Neuronal stem cell (in vitro differentiated cells): Measurements from ENCODE around the gene FGF9.

Source experiments
- DNase-seq: peaks from one replicate; pipeline ENCODE4 v3.0.0-alpha.2; 2013; ENCODE audit warnings: low spot score
- H2AFZ ChIP-seq: one replicate; pipeline ENCODE4 v1.6.1; 2013; ENCODE audit warnings: mild to moderate bottlenecking, low read length, inconsistent platforms
- H2AK5ac ChIP-seq: 2 replicates; pipeline ENCODE4 v1.6.1; 2013; ENCODE audit warnings: low read depth, mild to moderate bottlenecking, inconsistent platforms, low read length, moderate library complexity, mixed read lengths
- H2BK120ac ChIP-seq: 2 replicates; pipeline ENCODE4 v1.6.1; 2013; ENCODE audit warnings: low read depth, mild to moderate bottlenecking, inconsistent platforms, low read length, moderate library complexity, mixed read lengths
- H2BK12ac ChIP-seq: one replicate; pipeline ENCODE4 v1.6.1; 2013; ENCODE audit warnings: low read length, inconsistent platforms
- H2BK15ac ChIP-seq: 2 replicates; pipeline ENCODE4 v1.6.1; 2013; ENCODE audit warnings: mild to moderate bottlenecking, low read length, inconsistent platforms, mixed read lengths
- H2BK5ac ChIP-seq: one replicate; pipeline ENCODE4 v1.6.1; 2013; ENCODE audit warnings: inconsistent platforms, mild to moderate bottlenecking, low read length, moderate library complexity
- H3K14ac ChIP-seq: one replicate; pipeline ENCODE4 v1.6.1; 2013; ENCODE audit warnings: low read length, inconsistent platforms
- H3K18ac ChIP-seq: 2 replicates; pipeline ENCODE4 v1.6.1; 2013; ENCODE audit warnings: low read length, inconsistent platforms
- H3K23ac ChIP-seq: 2 replicates; pipeline ENCODE4 v1.6.1; 2013; ENCODE audit warnings: low read depth, mild to moderate bottlenecking, mixed read lengths, low read length, inconsistent platforms; ENCODE audit not compliant: poor library complexity
- H3K27ac ChIP-seq: replicated peaks from 3 replicates; pipeline ENCODE4 v1.5.1; 2013; ENCODE audit warnings: low read length, inconsistent platforms
- H3K27me3 ChIP-seq, 3 experiments: 2 replicates each; pipeline ENCODE4 v1.6.1; 2013; ENCODE audit warnings: low read length in 3 of 3, mild to moderate bottlenecking in 2 of 3, inconsistent platforms in 1 of 3, low read depth in 1 of 3, mixed read lengths in 1 of 3, moderate library complexity in 1 of 3; ENCODE audit not compliant: control insufficient read depth in 3 of 3, insufficient read depth in 3 of 3
- H3K36me3 ChIP-seq, 2 donors: replicated peaks in 1 of 2; 2 replicates each; pipeline ENCODE4 v1.6.1; 2013; ENCODE audit warnings: low read length in 2 of 2; ENCODE audit not compliant: control insufficient read depth in 2 of 2, insufficient read depth in 2 of 2
- H3K4ac ChIP-seq: 2 replicates; pipeline ENCODE4 v1.6.1; 2013; ENCODE audit warnings: inconsistent platforms, mild to moderate bottlenecking, low read length, moderate library complexity
- H3K4me1 ChIP-seq, 2 donors: 1 replicate in 1 of 2; 2 replicates in 1 of 2; pipeline ENCODE4 v1.6.1; 2013; ENCODE audit warnings: low read length in 2 of 2, low read depth in 1 of 2; ENCODE audit not compliant: control insufficient read depth in 2 of 2, insufficient read depth in 1 of 2
- H3K4me2 ChIP-seq: one replicate; pipeline ENCODE4 v1.6.1; 2013; ENCODE audit warnings: mild to moderate bottlenecking, low read length, inconsistent platforms; ENCODE audit not compliant: insufficient read depth, poor library complexity, severe bottlenecking
- H3K4me3 ChIP-seq, 2 donors: 2 replicates each; pipeline ENCODE4 v1.5.1; 2013; ENCODE audit warnings: low read length in 2 of 2, mild to moderate bottlenecking in 2 of 2, inconsistent platforms in 1 of 2, moderate library complexity in 1 of 2
- H3K79me1 ChIP-seq: one replicate; pipeline ENCODE4 v1.6.1; 2013; ENCODE audit warnings: low read depth, mild to moderate bottlenecking, inconsistent platforms, low read length, moderate library complexity
- H3K9ac ChIP-seq: one replicate; pipeline ENCODE4 v1.6.1; 2013; ENCODE audit warnings: mild to moderate bottlenecking, low read depth, low read length, inconsistent platforms; ENCODE audit not compliant: poor library complexity
- H3K9me3 ChIP-seq, 2 donors: replicated peaks in 1 of 2; 2 replicates each; pipeline versions ENCODE3 to v1.6.1; 2013; ENCODE audit warnings: low read length in 2 of 2, mild to moderate bottlenecking in 2 of 2, inconsistent platforms in 1 of 2, low read depth in 1 of 2, mixed read lengths in 1 of 2, moderate library complexity in 1 of 2; ENCODE audit not compliant: control insufficient read depth in 2 of 2, insufficient read depth in 1 of 2
- H4K8ac ChIP-seq: one replicate; pipeline ENCODE4 v1.6.1; 2013; ENCODE audit warnings: low read depth, mild to moderate bottlenecking, inconsistent platforms, low read length, moderate library complexity
- H4K91ac ChIP-seq: one replicate; pipeline ENCODE4 v1.6.1; 2013; ENCODE audit warnings: low read length, low read depth, mild to moderate bottlenecking, inconsistent platforms; ENCODE audit not compliant: poor library complexity
- WGBS, 2 donors: extraction: QIAGEN DNeasy Blood & Tissue Kit; methylation state at CpG; one replicate each; pipeline ENCODE4 v1.1.7; 2013; ENCODE audit warnings: missing lambda C conversion rate in 2 of 2, mixed read lengths in 1 of 2; ENCODE audit not compliant: insufficient read length in 2 of 2, insufficient replicate concordance in 1 of 2; ENCODE audit errors: extremely low coverage in 2 of 2; 5-methylcytosine and 5-hydroxymethylcytosine counted together

FGF9 gene

DNA sequence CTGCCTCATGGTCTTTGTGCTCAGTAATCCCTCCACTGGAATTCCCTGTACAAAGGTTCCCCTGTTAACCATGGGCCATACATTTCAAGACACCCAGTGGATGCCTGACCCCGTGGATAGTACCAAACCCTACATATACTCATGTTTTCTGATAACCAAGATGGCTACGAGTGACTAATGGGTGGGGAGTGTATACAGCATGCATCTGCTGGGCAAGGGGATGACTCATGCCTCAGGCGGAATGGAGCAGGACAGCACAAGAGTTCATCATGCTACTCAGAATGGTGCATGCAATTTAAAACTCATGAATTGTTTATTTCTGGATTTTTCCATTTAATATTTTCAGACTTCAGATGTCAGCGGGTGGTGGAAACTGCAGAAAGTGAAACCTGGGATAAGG, 13.3 kb upstream of the FGF9 start:
- DNase-seq: no peak
- Histone ChIP-seq H3K18ac (no peak overlapping the region), H2AK5ac (no peak overlapping the region), H3K23ac (no peak overlapping the region), H3K27ac (no peak overlapping the region), H2BK12ac (no peak overlapping the region), H3K4me2 (no peak overlapping the region), H3K4me3 (no peak overlapping the region), H3K9ac (no peak overlapping the region), H3K14ac (no peak overlapping the region), H3K4me1 (no peaks in the 10 kb centered on the region), H3K4ac (no peak overlapping the region), H2BK120ac (no peak overlapping the region), H4K91ac (no peak overlapping the region), H4K8ac (no peak overlapping the region), H2BK15ac (no peak overlapping the region), H3K79me1 (peaks cover 2% of the 10 kb centered on the region), H3K27me3 (no peaks in the 10 kb centered on the region), H3K36me3 (no peaks in the 10 kb centered on the region), H2AFZ (no peak overlapping the region), H2BK5ac (no peak overlapping the region), H3K9me3 (peaks cover 10 to 14% of the 10 kb centered on the region in 2 donors)
- WGBS, 2 donors: no CpG with 5 or more reads among the region's 4 CpGs

DNA sequence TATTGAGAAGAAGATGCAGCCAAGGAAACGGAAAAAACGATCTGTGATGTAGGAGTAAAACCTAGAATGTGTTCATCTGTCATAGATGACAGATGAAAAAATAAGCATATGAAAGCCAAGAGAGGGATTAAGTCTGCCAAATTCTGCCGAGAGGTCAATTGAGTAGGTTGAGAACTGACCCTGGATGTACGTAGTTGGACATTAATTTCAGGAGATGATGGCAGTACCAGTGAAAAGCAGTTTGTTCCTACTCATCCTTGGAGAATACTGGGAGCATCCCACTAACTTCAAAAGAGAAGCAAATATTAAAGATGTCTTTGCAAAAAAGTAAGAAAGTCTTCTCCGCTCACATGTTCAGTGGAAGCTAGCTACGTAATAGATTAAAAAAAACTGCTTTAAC, 11.8 kb upstream of the FGF9 start:
- Histone ChIP-seq H2BK12ac (no peak overlapping the region), H3K9ac (no peak overlapping the region), H3K9me3 (peaks cover 11 to 14% of the 10 kb centered on the region in 2 donors), H3K4me2 (no peak overlapping the region), H3K4me3 (no peak overlapping the region), H3K23ac (no peak overlapping the region), H3K14ac (no peak overlapping the region), H3K27me3 (no peaks in the 10 kb centered on the region), H3K4me1 (no peaks in the 10 kb centered on the region), H2AFZ (no peak overlapping the region), H4K91ac (no peak overlapping the region), H2BK15ac (no peak overlapping the region), H2BK120ac (no peak overlapping the region), H2AK5ac (no peak overlapping the region), H3K36me3 (no peaks in the 10 kb centered on the region), H3K18ac (no peak overlapping the region), H3K27ac (no peak overlapping the region), H4K8ac (no peak overlapping the region), H3K79me1 (peaks cover 2% of the 10 kb centered on the region), H3K4ac (no peak overlapping the region), H2BK5ac (no peak overlapping the region)
- WGBS, 2 donors: no CpG with 5 or more reads among the region's 6 CpGs
- no peak for DNase-seq

DNA sequence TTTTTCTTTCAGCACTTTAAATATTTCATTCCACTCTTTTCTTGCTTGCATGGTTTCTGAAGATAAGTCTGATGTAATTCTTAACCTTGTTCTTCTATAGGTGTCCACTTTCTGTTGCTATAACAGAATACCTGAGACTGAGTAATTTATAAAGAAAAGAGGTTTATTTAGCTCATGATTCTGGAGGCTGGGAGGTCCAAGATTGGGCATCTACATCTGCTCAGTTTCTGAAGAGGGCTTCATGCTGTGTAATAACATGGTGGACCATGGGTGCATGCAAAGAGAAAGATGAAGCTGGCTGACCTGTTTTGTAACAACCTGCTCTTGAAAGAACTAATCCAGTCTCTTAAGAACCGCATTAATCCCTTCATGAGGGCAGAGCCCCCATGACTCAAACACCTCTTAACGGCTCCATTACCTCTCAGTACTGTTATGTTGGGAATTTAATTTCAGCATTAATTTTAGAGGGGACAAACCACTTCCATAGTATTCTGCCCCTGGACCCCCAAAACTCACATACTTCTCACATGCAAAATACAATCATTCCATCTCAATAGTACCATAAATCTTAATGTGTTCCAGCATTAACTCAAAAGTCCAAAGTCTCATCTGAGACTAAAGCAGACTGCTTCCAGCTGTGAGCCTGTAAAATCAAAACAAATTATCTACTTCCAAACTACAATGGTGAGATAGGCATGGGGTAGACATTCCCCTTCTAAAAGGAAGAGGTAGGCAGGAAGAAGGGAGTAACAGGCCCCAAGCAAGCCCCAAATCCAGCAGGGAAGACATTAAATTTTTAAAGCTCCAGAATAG, 9.6 kb upstream of the FGF9 start:
- Histone ChIP-seq H3K9ac (no peak overlapping the region), H3K79me1 (peaks cover 2% of the 10 kb centered on the region), H3K14ac (no peak overlapping the region), H3K4me1 (no peaks in the 10 kb centered on the region), H3K27me3 (no peaks in the 10 kb centered on the region), H3K36me3 (no peaks in the 10 kb centered on the region), H3K4me3 (no peak overlapping the region), H3K9me3 (peaks cover 11 to 14% of the 10 kb centered on the region in 2 donors), H3K27ac (no peak overlapping the region), H4K91ac (no peak overlapping the region), H2BK15ac (no peak overlapping the region), H3K4ac (no peak overlapping the region), H2BK120ac (no peak overlapping the region), H2BK12ac (no peak overlapping the region), H2AFZ (no peak overlapping the region), H2AK5ac (no peak overlapping the region), H3K23ac (no peak overlapping the region), H2BK5ac (no peak overlapping the region), H3K4me2 (no peak overlapping the region), H3K18ac (no peak overlapping the region), H4K8ac (no peak overlapping the region)
- DNase-seq: no peak
- no CpG with 5 or more reads among the region's 2 CpGs for WGBS, 2 donors

GRCh38 chr13:21663197-21663596, 7.7 kb upstream of the FGF9 start:
- H3K79me1 ChIP-seq: no peaks in the 10 kb centered on the region
- H2AFZ ChIP-seq: no peak overlapping the region
- peaks cover 9 to 11% of the 10 kb centered on the region in 2 donors for H3K9me3 ChIP-seq
- H2AK5ac ChIP-seq: no peak overlapping the region
- H3K18ac ChIP-seq: no peak overlapping the region
- H3K36me3 ChIP-seq: no peaks in the 10 kb centered on the region
- no peak overlapping the region for H2BK120ac ChIP-seq
- H2BK15ac ChIP-seq: no peak overlapping the region
- no peak overlapping the region for H4K8ac ChIP-seq
- H2BK12ac ChIP-seq: no peak overlapping the region
- H3K27ac ChIP-seq: no peak overlapping the region
- no peaks in the 10 kb centered on the region for H3K27me3 ChIP-seq
- H3K9ac ChIP-seq: no peak overlapping the region
- H2BK5ac ChIP-seq: no peak overlapping the region
- H3K4me2 ChIP-seq: no peak overlapping the region
- WGBS, 2 donors: no CpG with 5 or more reads among the region's 4 CpGs
- H3K23ac ChIP-seq: no peak overlapping the region
- H4K91ac ChIP-seq: no peak overlapping the region
- no peak for DNase-seq
- H3K4me1 ChIP-seq: no peaks in the 10 kb centered on the region
- H3K14ac ChIP-seq: no peak overlapping the region
- no peak overlapping the region for H3K4me3 ChIP-seq
- H3K4ac ChIP-seq: no peak overlapping the region
